ENCODE data around the gene ARHGAP10. TPM values are rescaled to one million over a fixed set of nuclear protein-coding genes. Genes with fewer than 3 reads are reported as not detected.

The ARHGAP10 gene
- total RNA-seq, 1 donor from 2014 or later: 25.5 TPM

DNA sequence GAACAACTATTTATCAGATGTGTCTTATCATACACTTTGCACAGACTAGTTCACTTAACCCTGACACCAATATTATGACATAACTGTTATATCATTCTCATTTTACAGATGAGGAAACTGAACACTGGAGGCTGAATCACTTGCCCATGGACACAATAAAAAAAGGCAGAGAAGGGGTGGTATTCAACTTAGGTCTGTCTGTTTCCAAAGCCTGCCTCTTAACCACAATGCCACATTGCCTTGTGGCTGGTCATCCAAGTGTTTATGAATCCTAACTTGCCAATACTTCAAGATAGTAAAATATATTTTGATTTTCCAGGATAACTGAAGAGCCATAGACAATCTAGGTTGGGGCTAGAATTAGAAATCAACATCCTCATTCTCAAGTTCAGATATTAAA lies 382.5 kb downstream of the ARHGAP10 start:
- Mint-ChIP-seq H3K27ac (no peak overlapping the region), H3K4me1 (ENCODE audit: unreplicated experiment) (no peaks in the 10 kb centered on the region), H3K4me3 (no peak overlapping the region), H3K9me3 (no peaks in the 10 kb centered on the region), H3K27me3 (no peaks in the 10 kb centered on the region), H3K36me3 (peaks cover 26% of the 10 kb centered on the region)
- TF ChIP-seq, protein P1, sequence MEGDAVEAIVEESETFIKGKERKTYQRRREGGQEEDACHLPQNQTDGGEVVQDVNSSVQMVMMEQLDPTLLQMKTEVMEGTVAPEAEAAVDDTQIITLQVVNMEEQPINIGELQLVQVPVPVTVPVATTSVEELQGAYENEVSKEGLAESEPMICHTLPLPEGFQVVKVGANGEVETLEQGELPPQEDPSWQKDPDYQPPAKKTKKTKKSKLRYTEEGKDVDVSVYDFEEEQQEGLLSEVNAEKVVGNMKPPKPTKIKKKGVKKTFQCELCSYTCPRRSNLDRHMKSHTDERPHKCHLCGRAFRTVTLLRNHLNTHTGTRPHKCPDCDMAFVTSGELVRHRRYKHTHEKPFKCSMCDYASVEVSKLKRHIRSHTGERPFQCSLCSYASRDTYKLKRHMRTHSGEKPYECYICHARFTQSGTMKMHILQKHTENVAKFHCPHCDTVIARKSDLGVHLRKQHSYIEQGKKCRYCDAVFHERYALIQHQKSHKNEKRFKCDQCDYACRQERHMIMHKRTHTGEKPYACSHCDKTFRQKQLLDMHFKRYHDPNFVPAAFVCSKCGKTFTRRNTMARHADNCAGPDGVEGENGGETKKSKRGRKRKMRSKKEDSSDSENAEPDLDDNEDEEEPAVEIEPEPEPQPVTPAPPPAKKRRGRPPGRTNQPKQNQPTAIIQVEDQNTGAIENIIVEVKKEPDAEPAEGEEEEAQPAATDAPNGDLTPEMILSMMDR (conservative IDR thresholded peaks at IDR 0.05): no peak
- no peak for DNase-seq (ENCODE audit: extremely low spot score, unreplicated experiment)

DNA sequence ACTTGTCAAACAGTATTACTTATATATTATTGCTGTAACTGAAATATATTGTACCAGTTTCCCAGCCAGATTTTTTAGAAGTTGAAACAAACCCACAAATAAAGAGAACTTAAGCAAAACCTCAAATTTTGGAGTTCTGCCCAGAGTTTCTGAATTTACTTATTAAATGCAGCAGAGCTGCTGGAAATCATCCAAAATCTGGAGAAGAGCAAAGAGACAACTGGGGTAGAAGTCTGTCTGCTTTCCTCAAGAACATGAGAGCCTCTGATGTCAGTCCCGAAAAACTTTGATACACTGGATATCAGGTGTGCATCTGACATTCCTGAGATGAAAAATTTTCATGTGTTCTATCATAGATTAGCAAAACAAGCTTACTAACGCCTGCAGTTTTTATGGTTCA lies 384.4 kb downstream of the ARHGAP10 start:
- Mint-ChIP-seq H3K36me3 (peaks cover 27% of the 10 kb centered on the region), H3K27ac (no peak overlapping the region), H3K4me1 (ENCODE audit: unreplicated experiment) (no peaks in the 10 kb centered on the region), H3K27me3 (no peaks in the 10 kb centered on the region), H3K9me3 (no peaks in the 10 kb centered on the region), H3K4me3 (no peak overlapping the region)
- DNase-seq (ENCODE audit: extremely low spot score, unreplicated experiment): no peak
- TF ChIP-seq, protein P1 (conservative IDR thresholded peaks at IDR 0.05): no peak

DNA sequence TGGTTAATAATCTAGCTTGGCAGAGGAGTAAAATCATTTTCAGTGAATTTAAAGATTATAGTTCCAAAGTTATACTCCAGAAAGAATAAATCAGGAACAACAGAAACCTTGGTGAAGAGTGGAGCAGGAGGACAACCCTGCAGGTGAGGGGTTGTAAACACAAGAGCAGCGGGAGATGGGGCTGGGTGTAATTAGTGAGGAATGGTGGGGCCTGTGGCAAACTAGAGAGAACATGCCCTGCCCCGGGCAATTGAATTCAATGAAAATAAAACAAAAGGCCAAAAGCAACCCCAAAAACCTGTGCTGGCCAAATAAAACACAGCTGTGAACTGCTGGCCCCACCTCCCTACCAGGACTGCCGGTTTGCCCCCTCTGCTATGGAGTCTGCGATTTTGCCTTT lies 385.1 kb downstream of the ARHGAP10 start:
- Mint-ChIP-seq H3K36me3 (peaks cover 22% of the 10 kb centered on the region), H3K4me1 (ENCODE audit: unreplicated experiment) (no peaks in the 10 kb centered on the region), H3K27me3 (no peaks in the 10 kb centered on the region), H3K4me3 (no peak overlapping the region), H3K9me3 (no peaks in the 10 kb centered on the region), H3K27ac (no peak overlapping the region)
- TF ChIP-seq, protein P1 (conservative IDR thresholded peaks at IDR 0.05): no peak
- DNase-seq (ENCODE audit: extremely low spot score, unreplicated experiment): no peak

DNA sequence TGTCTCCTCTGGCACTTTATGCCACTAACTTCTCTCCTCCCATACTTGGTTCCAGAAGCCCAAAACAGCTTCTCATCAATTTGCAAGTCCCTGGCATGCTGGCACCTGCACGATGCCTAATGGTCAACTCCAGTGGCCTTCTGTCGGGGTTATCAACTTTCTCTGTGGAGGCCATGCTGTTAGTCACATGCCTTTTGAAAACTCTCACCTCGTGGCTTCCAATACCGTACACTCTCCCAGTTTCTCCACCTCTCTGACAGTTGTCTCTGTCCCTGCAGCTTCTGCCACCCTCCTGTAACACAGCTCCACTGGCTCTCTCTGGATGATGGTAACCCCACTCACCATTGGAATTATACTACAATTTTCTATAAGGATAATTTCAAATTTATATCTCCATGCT lies 386.3 kb downstream of the ARHGAP10 start:
- peaks cover 3% of the 10 kb centered on the region for H3K9me3 Mint-ChIP-seq
- H3K27ac Mint-ChIP-seq: no peak overlapping the region
- no peak for DNase-seq (ENCODE audit: extremely low spot score, unreplicated experiment)
- H3K36me3 Mint-ChIP-seq: peaks cover 23% of the 10 kb centered on the region
- TF ChIP-seq, protein P1 (conservative IDR thresholded peaks at IDR 0.05): no peak
- no peaks in the 10 kb centered on the region for H3K27me3 Mint-ChIP-seq
- H3K4me1 Mint-ChIP-seq (ENCODE audit: unreplicated experiment): no peaks in the 10 kb centered on the region
- no peak overlapping the region for H3K4me3 Mint-ChIP-seq

DNA sequence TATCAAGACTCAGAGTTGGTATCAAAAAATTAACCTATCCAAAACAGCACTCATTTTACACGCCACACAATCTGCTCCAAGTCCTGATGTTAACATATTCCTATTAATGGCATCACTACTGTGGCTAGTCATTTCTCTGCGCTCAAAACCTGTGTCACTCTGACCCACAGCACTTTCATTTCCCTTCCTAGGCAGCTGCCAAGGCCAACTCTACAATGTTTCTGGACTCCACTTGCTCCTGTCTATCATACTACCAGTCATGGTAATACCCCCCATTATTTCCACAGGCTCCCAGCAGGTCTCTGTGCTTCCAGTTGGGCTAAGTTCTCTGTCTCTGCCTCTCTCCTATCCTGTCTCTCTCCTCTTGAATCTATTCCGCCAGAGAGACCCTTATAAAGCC lies 386.7 kb downstream of the ARHGAP10 start:
- H3K4me1 Mint-ChIP-seq (ENCODE audit: unreplicated experiment): no peaks in the 10 kb centered on the region
- H3K27ac Mint-ChIP-seq: no peak overlapping the region

More for the DNA sequence above, 386.7 kb downstream of the ARHGAP10 start:
- TF ChIP-seq, protein P1 (conservative IDR thresholded peaks at IDR 0.05): no peak
- no peak overlapping the region for H3K4me3 Mint-ChIP-seq
- peaks cover 27% of the 10 kb centered on the region for H3K36me3 Mint-ChIP-seq
- DNase-seq (ENCODE audit: extremely low spot score, unreplicated experiment): no peak
- H3K9me3 Mint-ChIP-seq: peaks cover 7% of the 10 kb centered on the region
- no peaks in the 10 kb centered on the region for H3K27me3 Mint-ChIP-seq
